ENCODE measurements around the gene TMPRSS6.

TMPRSS6 gene

DNA sequence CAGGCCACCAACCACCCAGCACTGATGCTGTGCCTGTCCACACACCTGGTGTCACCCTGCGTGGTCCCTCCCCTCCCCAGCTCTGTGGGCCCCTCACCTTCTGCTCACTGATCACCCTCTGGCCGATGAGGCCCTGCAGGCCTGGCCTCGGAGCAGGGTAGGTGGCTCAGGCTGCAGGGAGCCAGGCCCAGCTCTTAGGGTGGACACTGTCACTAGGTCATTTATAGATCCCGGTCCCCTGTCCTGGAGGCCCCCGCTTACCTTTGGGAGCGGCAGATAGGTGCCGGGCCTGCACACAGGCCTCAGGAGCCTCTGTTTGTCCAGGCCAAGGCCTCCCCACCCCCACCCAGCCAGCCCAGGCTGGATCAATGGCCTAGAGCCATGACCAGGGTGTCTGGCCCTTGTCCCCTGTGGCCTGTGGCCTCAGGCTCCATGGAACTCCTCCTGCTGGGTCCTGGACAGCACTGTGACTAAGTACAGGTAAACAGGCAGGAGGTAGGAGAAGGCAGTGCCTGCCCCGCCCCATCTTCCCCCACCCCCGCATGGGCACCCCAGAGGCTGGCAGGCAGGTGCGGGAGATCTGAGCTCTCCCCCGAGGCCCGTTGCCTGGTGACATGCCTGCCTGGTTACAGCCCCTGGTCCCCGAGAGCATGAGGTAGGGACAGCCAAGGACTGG is at the start of gene TMPRSS6:
TMPRSS6 (minus strand) TSS at position 472 of the 676 bp plus-strand sequence. CDS start 6,296 bp downstream, outside the sequence.
- TF ChIP-seq, protein P1, sequence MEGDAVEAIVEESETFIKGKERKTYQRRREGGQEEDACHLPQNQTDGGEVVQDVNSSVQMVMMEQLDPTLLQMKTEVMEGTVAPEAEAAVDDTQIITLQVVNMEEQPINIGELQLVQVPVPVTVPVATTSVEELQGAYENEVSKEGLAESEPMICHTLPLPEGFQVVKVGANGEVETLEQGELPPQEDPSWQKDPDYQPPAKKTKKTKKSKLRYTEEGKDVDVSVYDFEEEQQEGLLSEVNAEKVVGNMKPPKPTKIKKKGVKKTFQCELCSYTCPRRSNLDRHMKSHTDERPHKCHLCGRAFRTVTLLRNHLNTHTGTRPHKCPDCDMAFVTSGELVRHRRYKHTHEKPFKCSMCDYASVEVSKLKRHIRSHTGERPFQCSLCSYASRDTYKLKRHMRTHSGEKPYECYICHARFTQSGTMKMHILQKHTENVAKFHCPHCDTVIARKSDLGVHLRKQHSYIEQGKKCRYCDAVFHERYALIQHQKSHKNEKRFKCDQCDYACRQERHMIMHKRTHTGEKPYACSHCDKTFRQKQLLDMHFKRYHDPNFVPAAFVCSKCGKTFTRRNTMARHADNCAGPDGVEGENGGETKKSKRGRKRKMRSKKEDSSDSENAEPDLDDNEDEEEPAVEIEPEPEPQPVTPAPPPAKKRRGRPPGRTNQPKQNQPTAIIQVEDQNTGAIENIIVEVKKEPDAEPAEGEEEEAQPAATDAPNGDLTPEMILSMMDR (IDR thresholded peaks at IDR 0.05; ENCODE audit: low read depth, low read length) = no peak
- no peak within 1 kb of the TSS for H3K4me3 ChIP-seq (replicated peaks in 1 of 2; ENCODE audit: low read depth in 2 of 2, low read length in 2 of 2)
- DNase-seq (ENCODE audit: low read depth in 2 of 2) = no peak

GRCh38 chr22:37158963-37159290 is 49.4 kb upstream of the TMPRSS6 start:
- TF ChIP-seq, protein P1 (IDR thresholded peaks at IDR 0.05; ENCODE audit: low read depth, low read length) = no peak
- no peak overlapping the region for H3K4me3 ChIP-seq (replicated peaks in 1 of 2; ENCODE audit: low read depth in 2 of 2, low read length in 2 of 2)
- DNase-seq (ENCODE audit: low read depth in 2 of 2) = no peak

DNA sequence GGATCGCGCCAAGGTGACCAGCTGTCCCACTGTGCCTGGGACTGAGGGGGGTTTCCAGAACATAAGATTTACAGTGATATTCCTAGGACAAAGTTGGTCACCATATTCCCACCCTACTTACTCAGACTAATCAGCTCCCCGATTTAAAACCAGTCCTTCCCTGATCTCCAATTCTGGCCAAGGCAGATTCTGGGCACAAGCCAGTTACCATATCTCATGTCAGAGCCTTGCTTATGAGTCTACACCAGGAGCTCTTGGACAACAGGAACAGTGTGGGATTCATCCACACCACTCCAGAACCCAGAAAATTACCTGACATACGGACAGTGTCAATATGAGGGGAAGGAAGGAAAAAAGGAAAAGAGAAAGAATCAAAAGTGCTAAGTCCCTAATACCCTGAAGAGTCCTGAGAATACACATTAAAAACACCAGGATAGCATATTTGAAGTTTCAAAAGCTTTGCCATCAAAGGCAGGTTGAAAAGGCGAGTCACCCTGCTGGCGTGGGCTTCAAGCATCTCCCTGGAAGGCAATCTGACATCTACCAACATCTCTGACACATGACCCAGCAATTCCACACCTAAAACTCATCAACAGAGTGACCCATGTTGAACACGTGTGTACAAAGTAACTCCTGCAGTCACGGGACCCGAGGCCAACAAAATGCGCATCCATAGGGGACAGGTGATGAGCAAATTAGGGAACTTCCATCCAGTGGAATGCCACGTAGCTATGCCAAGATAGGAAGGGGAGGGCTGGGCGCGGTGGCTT is 48.2 kb upstream of the TMPRSS6 start:
- no peak for DNase-seq (ENCODE audit: low read depth in 2 of 2)
- TF ChIP-seq, protein P1 (IDR thresholded peaks at IDR 0.05; ENCODE audit: low read depth, low read length) = no peak
- H3K4me3 ChIP-seq (replicated peaks in 1 of 2; ENCODE audit: low read depth in 2 of 2, low read length in 2 of 2) = no peak overlapping the region

- TF ChIP-seq, protein P1 (IDR thresholded peaks at IDR 0.05; ENCODE audit: low read depth, low read length) = no peak
Observed at GRCh38 chr22:37156686-37157435, 47.3 kb upstream of the TMPRSS6 start.

GRCh38 chr22:37155971-37156370 is 46.5 kb upstream of the TMPRSS6 start:
- no peak overlapping the region for H3K4me3 ChIP-seq (replicated peaks in 1 of 2; ENCODE audit: low read depth in 2 of 2, low read length in 2 of 2)
- TF ChIP-seq, protein P1 (IDR thresholded peaks at IDR 0.05; ENCODE audit: low read depth, low read length) = no peak
- no peak for DNase-seq (ENCODE audit: low read depth in 2 of 2)

More at GRCh38 chr22:37156686-37157435, 47.3 kb upstream of the TMPRSS6 start:
- no peak for DNase-seq (ENCODE audit: low read depth in 2 of 2)
- H3K4me3 ChIP-seq (replicated peaks in 1 of 2; ENCODE audit: low read depth in 2 of 2, low read length in 2 of 2) = no peak overlapping the region

- TF ChIP-seq, protein P1 (IDR thresholded peaks at IDR 0.05; ENCODE audit: low read depth, low read length) = no peak
- H3K4me3 ChIP-seq (replicated peaks in 1 of 2; ENCODE audit: low read depth in 2 of 2, low read length in 2 of 2) = no peak overlapping the region
- DNase-seq (ENCODE audit: low read depth in 2 of 2) = peak in 1 of 2 donors; percentile 49
Observed at GRCh38 chr22:37154925-37155712, 45.6 kb upstream of the TMPRSS6 start.
